GM13977 (cell line): ENCODE measurements around the gene FMO4.
"Not testable (repeated sequence)": the region's sequence is repeated elsewhere in the genome, so short reads cannot be mapped to it uniquely, and the experiment has no call there.

Experiments
- DNase-seq: peaks from one replicate; pipeline ENCODE4 v3.0.0; 2012; ENCODE audit warnings: low spot score
- CTCF ChIP-seq: IDR thresholded peaks from 2 replicates; pipeline ENCODE4 v1.5.1; 2012; ENCODE audit warnings: mild to moderate bottlenecking, control low read depth; ENCODE audit not compliant: insufficient read depth; ENCODE audit errors: extremely low read depth, missing control alignments
- in situ Hi-C: fragments of 300-500 bp; cut with MboI; formaldehyde crosslinking; loops from one replicate; pipeline ENCODE4 v1.12.0; 2022; ENCODE audit warnings: low sequenced_read_pairs, low pct_unique_long_range_greater_than_20kb, mixed read lengths, inconsistent platforms; ENCODE audit not compliant: unreplicated experiment

The FMO4 gene

GRCh38 chr1:171279234-171279633 lies 34.7 kb upstream of the FMO4 start:
- TF ChIP-seq CTCF: no peak
- no peak for DNase-seq
- in situ Hi-C loops: no loop called here

GRCh38 chr1:171279678-171280077 lies 34.3 kb upstream of the FMO4 start:
- TF ChIP-seq CTCF: no peak
- in situ Hi-C loops: no loop called here
- no peak for DNase-seq

DNA sequence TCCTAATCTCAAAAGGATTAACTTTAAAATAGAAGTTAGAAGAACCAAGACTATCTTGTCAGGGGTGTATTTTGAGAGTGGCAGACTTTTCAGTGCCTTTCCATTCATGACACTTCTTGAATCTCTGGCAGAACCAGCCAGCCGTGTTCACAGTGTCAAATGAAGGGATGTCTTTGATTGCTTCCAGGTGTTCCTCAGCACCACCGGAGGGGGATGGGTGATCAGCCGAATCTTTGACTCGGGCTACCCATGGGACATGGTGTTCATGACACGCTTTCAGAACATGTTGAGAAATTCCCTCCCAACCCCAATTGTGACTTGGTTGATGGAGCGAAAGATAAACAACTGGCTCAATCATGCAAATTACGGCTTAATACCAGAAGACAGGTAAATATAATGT lies 33.4 kb upstream of the FMO4 start:
- TF ChIP-seq CTCF: no peak
- in situ Hi-C loops: no loop called here
- DNase-seq: no peak

DNA sequence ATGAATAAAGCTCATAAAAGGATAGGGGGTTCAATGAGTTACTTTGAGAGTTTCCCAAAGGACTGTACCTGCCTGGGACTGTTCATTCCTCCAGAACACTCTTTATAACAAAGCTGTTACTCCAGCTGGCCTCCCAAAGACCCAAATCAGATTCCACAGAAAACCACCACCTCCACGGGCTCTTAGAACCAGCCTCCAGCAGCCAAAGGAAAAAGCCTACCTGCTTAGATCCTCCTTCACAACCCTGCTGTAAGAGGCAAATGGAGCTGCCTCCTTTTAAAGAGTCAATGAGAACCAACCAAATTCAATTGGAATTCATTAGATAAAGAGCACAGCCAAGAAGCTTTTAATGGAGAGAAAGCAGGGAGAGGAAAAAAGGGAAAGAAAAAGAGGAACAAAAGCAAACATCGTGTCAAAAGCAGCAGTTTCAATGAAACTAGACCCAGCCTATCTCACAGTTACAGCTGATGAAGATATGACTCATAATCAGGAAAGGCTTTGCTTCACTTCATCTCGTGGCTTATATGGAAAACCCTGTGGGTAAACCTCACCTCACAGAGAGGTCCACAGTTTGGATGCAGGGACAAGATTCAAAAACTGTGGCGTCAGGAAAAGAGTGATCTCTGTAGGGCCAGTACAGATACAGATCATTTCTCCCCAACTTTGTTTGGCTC lies 27.8 kb upstream of the FMO4 start:
- TF ChIP-seq CTCF: no peak
- in situ Hi-C loops: no loop called here
- no peak for DNase-seq

DNA sequence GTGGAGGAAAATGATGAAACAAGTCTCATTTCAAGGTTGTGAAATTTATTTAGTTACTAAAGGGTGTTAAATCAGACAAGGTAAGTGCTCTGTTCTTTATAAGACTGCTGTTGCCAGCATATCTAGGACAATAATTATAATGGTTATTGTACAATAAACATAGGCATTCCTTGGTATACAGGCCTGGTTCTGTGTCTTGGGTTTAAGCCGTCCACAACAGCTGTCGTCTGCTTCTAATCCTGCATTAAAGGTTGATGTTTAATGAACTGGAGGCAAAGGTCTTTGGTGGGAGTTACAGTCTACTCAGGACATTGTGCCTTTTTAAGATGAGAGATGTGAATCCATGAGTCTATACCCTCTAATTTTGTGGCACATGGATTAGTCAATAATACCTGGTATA lies 23.4 kb upstream of the FMO4 start:
- TF ChIP-seq CTCF: no peak
- DNase-seq: no peak
- in situ Hi-C loops: no loop called here

- no peak for DNase-seq
- in situ Hi-C loops: no loop called here
- TF ChIP-seq CTCF: no peak
Observed at GRCh38 chr1:171292799-171293198, 21.2 kb upstream of the FMO4 start.

- in situ Hi-C loops, DNase-seq: not testable (repeated sequence)
Observed at GRCh38 chr1:171295383-171295782, 18.6 kb upstream of the FMO4 start.
